Left ventricle myocardium inferior (tissue), 1 donor: Measurements from ENCODE around the gene DIDO1. TPM values are rescaled to one million over a fixed set of nuclear protein-coding genes. Genes with fewer than 3 reads are reported as not detected.

Experiments used
- DNase-seq: peaks from one replicate; pipeline ENCODE4 v3.0.0-alpha.2; 2020
- H3K27ac ChIP-seq: fragments of 200-600 bp; replicated peaks from 2 replicates; pipeline ENCODE4 v1.8.0; 2021
- H3K27me3 ChIP-seq: fragments of 200-600 bp; 2 replicates; pipeline ENCODE4 v1.8.0; 2021; ENCODE audit warnings: low read depth
- H3K36me3 ChIP-seq: fragments of 200-600 bp; 2 replicates; pipeline ENCODE4 v1.8.0; 2021
- H3K4me1 ChIP-seq: fragments of 200-600 bp; 2 replicates; pipeline ENCODE4 v1.8.0; 2021
- H3K4me3 ChIP-seq: fragments of 200-600 bp; 2 replicates; pipeline ENCODE4 v1.8.0; 2021; ENCODE audit warnings: mild to moderate bottlenecking, moderate library complexity
- H3K9me3 ChIP-seq: fragments of 200-600 bp; replicated peaks from 2 replicates; pipeline ENCODE4 v1.8.0; 2021
- CTCF ChIP-seq: fragments of 200-600 bp; IDR thresholded peaks from 2 replicates; pipeline ENCODE4 v1.8.0; 2021; ENCODE audit warnings: antibody characterized with exemption, mild to moderate bottlenecking, borderline replicate concordance
- intact Hi-C: fragments of 100-400 bp; cut with micrococcal nuclease; formaldehyde crosslinking; loops from one replicate; pipeline ENCODE4 v1.11.0; 2022
- total RNA-seq: library from RNA; stranded (reverse); fragmentation: NEBNext Ultra II Directional; extraction: Animal tissue kit (Norgen Biotek cat#: 25700); gene quantifications from one replicate; pipeline ENCODE4 v1.2.1, GENCODE V29; 2021
- donor health status: DM: no; HTN: yes; CAD: no; lungs with severe emphysema.

Gene DIDO1
- total RNA-seq, 1 donor from 2014 or later: 37.0 TPM

DNA sequence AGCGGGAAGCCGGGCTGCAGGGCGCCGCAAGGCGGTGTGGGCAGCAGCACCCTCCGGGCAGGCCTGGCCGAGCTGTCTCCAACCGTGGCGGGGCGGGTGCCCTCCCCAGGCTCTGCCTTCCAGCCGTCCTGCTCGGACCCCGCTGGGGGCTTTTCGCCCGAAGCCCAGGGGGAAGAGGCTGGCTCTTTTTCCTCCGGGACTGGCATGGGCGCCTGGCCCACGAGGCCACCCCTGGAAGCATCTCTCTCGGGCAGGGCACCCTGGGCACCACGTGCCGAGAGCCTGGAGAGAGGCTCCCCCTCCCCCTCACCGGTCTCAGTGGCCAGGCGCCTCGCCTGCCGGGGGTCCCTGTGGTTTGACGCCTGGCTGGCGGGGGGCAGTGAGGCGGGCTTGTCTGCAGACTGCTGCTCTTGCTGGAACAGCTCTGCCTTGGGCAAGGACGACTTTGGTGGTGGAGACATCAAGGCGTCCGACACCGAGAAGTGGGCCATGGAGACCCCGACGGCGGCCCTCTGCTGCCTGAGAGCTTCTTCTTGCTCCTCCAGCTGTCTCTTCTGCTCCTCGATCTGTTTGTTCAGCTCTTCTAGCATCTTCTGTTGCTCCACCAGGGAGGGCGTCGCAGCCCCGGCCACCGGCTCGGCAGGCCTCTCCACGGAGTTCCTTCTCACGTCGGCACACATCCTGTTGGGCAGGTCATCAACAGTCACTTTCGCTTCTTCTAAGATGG, 45.2 kb downstream of the DIDO1 start:
- no peak for DNase-seq
- TF ChIP-seq CTCF: no peak
- Histone ChIP-seq H3K9me3 (no peaks in the 10 kb centered on the region), H3K4me3 (no peak overlapping the region), H3K4me1 (peaks cover 18% of the 10 kb centered on the region), H3K27ac (no peak overlapping the region), H3K36me3 (peaks cover 26% of the 10 kb centered on the region), H3K27me3 (no peaks in the 10 kb centered on the region)
- intact Hi-C loops: no loop called here

GRCh38 chr20:62880147-62880934, 46.0 kb downstream of the DIDO1 start:
- no peak overlapping the region for H3K4me3 ChIP-seq
- peaks cover 26% of the 10 kb centered on the region for H3K36me3 ChIP-seq
- intact Hi-C loops: no loop called here
- no peaks in the 10 kb centered on the region for H3K9me3 ChIP-seq
- no peaks in the 10 kb centered on the region for H3K27me3 ChIP-seq
- H3K4me1 ChIP-seq: peaks cover 24% of the 10 kb centered on the region
- TF ChIP-seq CTCF: no peak
- no peak overlapping the region for H3K27ac ChIP-seq
- no peak for DNase-seq

DNA sequence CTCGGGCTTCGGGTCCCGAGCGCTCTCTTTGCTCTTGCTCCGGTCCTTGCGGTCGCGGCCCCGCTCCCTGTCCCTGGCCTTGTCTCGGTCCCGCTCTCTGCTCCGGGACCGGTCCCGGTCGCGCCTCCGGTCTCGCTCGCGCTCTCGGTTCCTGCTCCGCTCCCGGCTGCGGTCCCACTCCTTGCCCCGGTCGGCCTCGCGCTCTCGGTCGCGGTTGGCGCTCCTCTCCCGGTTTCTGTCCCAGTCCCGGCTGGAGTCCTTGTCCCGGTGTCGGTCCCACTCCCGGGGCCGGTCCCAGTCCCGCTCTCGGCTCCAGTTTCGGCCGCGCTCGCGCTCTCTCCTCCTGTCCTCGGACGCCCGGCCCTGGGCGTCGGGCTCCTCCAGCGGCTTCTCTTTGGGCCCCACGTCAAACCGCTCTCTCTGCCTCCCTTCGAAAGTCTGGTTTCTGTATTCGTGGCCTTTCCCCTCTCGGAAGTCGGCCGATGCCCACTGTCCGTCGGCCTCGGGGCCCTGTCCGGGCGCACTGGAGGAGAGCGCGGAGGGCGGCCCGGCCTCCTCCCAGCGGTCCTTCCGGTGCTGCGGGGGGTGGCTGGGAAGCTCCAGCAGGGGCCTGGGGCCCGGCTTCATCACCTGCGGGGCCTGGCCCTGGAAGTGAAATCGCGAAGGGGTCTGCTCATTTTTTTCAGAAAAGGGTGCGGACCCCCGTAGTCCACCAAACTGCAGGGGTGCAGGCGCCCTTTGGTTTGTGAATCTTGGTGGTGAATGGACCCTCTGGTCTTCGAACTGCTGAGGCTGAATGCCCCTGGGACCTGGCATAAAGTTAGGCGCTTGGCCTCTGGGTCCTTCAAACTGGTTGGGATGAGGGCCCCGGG, 46.8 kb downstream of the DIDO1 start:
- no peak for TF ChIP-seq CTCF
- Histone ChIP-seq H3K9me3 (no peaks in the 10 kb centered on the region), H3K27ac (no peak overlapping the region), H3K4me3 (peak overlapping the region; percentile 41), H3K36me3 (peaks cover 26% of the 10 kb centered on the region), H3K27me3 (no peaks in the 10 kb centered on the region), H3K4me1 (peaks cover 27% of the 10 kb centered on the region)
- DNase-seq: no peak
- intact Hi-C loops: no loop called here

DNA sequence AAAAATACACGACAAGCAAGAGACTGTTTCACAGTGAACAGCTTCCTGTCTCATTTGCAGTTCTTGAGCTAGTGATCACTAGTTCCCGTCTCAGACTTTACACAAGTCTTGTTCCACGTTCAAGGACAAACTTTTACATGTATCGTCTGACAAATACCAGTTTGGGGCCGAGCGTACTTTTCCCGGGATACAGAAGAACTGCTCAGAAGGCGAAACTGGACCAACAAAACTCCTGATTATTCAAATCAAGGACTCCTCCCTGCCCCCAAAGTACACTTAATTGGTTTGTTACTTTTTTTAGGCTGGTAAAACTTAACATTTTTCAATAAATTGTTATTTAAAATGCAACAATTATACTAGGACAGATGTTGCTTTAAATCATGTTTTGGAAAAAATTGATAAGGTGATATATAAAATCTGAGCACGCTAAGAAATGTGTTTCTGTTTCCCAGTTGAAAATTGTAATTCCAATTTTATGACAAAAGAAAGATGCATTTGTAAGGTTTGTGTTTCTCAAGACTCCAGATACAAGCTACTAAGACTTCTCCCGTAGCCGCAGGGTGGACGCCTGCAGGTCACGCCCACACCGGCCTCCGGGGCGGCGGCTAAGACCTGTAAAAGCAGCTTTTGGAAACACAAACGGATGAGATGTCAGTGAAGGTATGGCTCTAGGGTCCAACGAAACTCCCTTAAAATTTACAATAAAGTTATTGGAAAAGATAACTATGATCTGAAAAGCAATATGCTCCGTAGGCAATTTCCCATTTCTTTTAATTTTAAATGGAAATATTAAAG, 47.9 kb downstream of the DIDO1 start:
- H3K4me3 ChIP-seq: no peak overlapping the region
- no peaks in the 10 kb centered on the region for H3K27me3 ChIP-seq
- H3K27ac ChIP-seq: no peak overlapping the region
- H3K9me3 ChIP-seq: no peaks in the 10 kb centered on the region
- H3K4me1 ChIP-seq: peaks cover 33% of the 10 kb centered on the region
- intact Hi-C loops: no loop called here
- no peak for TF ChIP-seq CTCF
- DNase-seq: no peak
- H3K36me3 ChIP-seq: peaks cover 26% of the 10 kb centered on the region
